ENCODE data around the gene CLIC1. TPM values are rescaled to one million over a fixed set of nuclear protein-coding genes. Genes with fewer than 3 reads are reported as not detected.

CLIC1 gene
- total and polyA plus RNA-seq, 10 of the 15 experiments (the other 5 are each of a cell fraction or from before 2014, with no cell fraction given) = 446 to 1,266 (median 636) TPM

DNA sequence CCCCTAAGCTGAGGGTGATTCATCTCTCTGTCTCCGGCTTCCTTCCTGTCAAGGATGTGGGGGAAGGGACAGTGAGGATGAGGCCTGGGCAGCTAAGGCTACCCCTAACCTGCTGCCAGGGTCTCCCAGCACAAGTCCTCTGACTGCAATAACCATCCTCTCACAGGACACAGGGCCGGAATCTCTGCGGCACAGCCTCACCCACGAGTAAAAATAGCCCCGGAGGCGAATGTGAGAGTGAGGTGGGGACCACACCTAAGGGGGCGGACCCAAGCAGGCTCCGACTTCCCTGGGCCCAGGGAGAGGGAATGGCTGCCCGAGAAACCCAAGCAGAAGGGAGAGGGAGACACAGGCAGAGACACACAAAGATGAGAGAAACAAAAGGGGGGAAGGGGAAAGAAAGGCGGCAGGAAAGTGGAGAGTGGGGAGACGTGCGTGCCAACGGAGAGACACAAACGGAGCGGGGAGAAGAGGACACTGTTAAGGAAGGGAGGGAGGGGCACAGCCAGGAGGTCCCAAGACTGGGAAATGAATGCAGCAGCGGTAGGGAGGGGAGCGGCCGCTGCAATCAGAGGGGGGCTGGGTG lies 1.4 kb downstream of the CLIC1 start (continued):
- TF ChIP-seq, protein P1, sequence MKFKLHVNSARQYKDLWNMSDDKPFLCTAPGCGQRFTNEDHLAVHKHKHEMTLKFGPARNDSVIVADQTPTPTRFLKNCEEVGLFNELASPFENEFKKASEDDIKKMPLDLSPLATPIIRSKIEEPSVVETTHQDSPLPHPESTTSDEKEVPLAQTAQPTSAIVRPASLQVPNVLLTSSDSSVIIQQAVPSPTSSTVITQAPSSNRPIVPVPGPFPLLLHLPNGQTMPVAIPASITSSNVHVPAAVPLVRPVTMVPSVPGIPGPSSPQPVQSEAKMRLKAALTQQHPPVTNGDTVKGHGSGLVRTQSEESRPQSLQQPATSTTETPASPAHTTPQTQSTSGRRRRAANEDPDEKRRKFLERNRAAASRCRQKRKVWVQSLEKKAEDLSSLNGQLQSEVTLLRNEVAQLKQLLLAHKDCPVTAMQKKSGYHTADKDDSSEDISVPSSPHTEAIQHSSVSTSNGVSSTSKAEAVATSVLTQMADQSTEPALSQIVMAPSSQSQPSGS (IDR thresholded peaks at IDR 0.05; ENCODE audit: low read length) = no peak
- TF ChIP-seq DPF2 (IDR thresholded peaks at IDR 0.05) = 0 out of 2 replicates have a peak, but pooled peaks have one; percentile 61
- TF ChIP-seq IKZF1 (conservative IDR thresholded peaks at IDR 0.05) = peak; percentile 70
- TF ChIP-seq, protein P2, sequence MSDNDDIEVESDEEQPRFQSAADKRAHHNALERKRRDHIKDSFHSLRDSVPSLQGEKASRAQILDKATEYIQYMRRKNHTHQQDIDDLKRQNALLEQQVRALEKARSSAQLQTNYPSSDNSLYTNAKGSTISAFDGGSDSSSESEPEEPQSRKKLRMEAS (IDR thresholded peaks at IDR 0.05; ENCODE audit: low read depth, low read length) = no peak
- no peak for TF ChIP-seq FOS (IDR thresholded peaks at IDR 0.05; ENCODE audit: borderline replicate concordance, extremely low read depth, insufficient read length)
- no peak for TF ChIP-seq SUZ12 (IDR thresholded peaks at IDR 0.05; ENCODE audit: unreplicated experiment)
- no peak for TF ChIP-seq PAX5 (IDR thresholded peaks at IDR 0.05; ENCODE audit: borderline replicate concordance, low read depth, low read length)
- TF ChIP-seq NFYA (IDR thresholded peaks at IDR 0.05; ENCODE audit: borderline replicate concordance, low read depth, low read length) = no peak
- TF ChIP-seq MXI1 (IDR thresholded peaks at IDR 0.05; ENCODE audit: low read depth, low read length) = peak; percentile 69
- no peak for TF ChIP-seq CEBPB (IDR thresholded peaks at IDR 0.05; ENCODE audit: borderline replicate concordance in 1 of 2, low read depth in 2 of 2, low read length in 2 of 2)
- no peak for TF ChIP-seq PRDM15 (CRISPR knock-in tag; IDR thresholded peaks at IDR 0.05)
- TF ChIP-seq SMC3 (IDR thresholded peaks at IDR 0.05; ENCODE audit: borderline replicate concordance, low read length) = 0 out of 2 replicates have a peak, but pooled peaks have one; percentile 1
- peak; percentile 70 for TF ChIP-seq PKNOX1 (IDR thresholded peaks at IDR 0.05)
- TF ChIP-seq NR2C2 (IDR thresholded peaks at IDR 0.05; ENCODE audit: borderline replicate concordance, control insufficient read depth, insufficient read length, low read depth) = no peak
- TF ChIP-seq POLR2A (IDR thresholded peaks at IDR 0.05; ENCODE audit: low read depth, low read length) = peak; percentile 73
- TF ChIP-seq, protein P3, sequence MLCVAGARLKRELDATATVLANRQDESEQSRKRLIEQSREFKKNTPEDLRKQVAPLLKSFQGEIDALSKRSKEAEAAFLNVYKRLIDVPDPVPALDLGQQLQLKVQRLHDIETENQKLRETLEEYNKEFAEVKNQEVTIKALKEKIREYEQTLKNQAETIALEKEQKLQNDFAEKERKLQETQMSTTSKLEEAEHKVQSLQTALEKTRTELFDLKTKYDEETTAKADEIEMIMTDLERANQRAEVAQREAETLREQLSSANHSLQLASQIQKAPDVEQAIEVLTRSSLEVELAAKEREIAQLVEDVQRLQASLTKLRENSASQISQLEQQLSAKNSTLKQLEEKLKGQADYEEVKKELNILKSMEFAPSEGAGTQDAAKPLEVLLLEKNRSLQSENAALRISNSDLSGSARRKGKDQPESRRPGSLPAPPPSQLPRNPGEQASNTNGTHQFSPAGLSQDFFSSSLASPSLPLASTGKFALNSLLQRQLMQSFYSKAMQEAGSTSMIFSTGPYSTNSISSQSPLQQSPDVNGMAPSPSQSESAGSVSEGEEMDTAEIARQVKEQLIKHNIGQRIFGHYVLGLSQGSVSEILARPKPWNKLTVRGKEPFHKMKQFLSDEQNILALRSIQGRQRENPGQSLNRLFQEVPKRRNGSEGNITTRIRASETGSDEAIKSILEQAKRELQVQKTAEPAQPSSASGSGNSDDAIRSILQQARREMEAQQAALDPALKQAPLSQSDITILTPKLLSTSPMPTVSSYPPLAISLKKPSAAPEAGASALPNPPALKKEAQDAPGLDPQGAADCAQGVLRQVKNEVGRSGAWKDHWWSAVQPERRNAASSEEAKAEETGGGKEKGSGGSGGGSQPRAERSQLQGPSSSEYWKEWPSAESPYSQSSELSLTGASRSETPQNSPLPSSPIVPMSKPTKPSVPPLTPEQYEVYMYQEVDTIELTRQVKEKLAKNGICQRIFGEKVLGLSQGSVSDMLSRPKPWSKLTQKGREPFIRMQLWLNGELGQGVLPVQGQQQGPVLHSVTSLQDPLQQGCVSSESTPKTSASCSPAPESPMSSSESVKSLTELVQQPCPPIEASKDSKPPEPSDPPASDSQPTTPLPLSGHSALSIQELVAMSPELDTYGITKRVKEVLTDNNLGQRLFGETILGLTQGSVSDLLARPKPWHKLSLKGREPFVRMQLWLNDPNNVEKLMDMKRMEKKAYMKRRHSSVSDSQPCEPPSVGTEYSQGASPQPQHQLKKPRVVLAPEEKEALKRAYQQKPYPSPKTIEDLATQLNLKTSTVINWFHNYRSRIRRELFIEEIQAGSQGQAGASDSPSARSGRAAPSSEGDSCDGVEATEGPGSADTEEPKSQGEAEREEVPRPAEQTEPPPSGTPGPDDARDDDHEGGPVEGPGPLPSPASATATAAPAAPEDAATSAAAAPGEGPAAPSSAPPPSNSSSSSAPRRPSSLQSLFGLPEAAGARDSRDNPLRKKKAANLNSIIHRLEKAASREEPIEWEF (IDR thresholded peaks at IDR 0.05; ENCODE audit: insufficient replicate concordance, low read depth, low read length) = no peak
- TF ChIP-seq ZNF207 (IDR thresholded peaks at IDR 0.05; ENCODE audit: borderline replicate concordance) = no peak
- no peak for TF ChIP-seq HDAC6 (IDR thresholded peaks at IDR 0.05; ENCODE audit: unreplicated experiment)
- no peak; the same call in none of the 2 replicates for TF ChIP-seq POLR2AphosphoS5 (IDR thresholded peaks at IDR 0.05; ENCODE audit: low read length)

Data from GM12878 (cell line).